Bone marrow (tissue), 2 donors: Measurements from ENCODE around the gene DBX1.
"Not testable (repeated sequence)": the region's sequence is repeated elsewhere in the genome, so short reads cannot be mapped to it uniquely, and the experiment has no call there.

Experiments used
- DNase-seq, 2 donors: peaks; one replicate each; lab custom pipeline; 2025; lab: John Stamatoyannopoulos, UW

The DBX1 gene

DNA sequence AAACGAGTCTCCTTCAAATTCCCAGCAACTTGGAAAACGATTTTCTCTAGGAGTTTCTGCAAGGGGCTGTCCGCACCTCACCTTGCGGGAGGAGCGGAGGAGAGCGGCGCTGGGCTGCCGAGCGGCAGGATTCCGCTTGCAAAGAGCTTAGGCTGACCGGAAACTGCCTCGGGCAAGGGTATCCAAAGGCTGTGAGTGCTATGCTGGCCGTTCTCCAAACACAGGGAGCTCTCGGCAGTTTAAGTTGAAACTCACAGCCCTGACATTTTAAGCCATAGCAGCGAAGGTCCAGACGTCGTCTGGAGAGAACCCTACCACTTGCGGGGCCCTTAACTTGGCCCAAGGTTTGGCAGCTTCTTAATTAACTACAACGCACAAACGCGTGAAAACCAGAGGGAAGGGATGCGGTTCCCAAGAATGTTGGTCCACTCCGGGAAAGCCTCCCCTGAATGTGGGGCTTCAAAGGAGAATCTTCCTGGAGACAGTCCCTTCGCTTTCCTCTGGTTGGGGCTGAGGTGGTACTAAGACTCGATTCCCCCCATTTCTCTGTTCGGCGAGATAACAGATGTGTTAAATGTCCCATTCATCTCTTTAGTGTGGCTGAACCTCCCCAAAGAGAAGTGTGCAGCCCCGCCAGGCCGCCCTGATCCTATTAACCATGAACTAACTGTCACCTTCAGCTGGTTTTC is 1.1 kb upstream of the DBX1 start:
- no peak for DNase-seq

DNA sequence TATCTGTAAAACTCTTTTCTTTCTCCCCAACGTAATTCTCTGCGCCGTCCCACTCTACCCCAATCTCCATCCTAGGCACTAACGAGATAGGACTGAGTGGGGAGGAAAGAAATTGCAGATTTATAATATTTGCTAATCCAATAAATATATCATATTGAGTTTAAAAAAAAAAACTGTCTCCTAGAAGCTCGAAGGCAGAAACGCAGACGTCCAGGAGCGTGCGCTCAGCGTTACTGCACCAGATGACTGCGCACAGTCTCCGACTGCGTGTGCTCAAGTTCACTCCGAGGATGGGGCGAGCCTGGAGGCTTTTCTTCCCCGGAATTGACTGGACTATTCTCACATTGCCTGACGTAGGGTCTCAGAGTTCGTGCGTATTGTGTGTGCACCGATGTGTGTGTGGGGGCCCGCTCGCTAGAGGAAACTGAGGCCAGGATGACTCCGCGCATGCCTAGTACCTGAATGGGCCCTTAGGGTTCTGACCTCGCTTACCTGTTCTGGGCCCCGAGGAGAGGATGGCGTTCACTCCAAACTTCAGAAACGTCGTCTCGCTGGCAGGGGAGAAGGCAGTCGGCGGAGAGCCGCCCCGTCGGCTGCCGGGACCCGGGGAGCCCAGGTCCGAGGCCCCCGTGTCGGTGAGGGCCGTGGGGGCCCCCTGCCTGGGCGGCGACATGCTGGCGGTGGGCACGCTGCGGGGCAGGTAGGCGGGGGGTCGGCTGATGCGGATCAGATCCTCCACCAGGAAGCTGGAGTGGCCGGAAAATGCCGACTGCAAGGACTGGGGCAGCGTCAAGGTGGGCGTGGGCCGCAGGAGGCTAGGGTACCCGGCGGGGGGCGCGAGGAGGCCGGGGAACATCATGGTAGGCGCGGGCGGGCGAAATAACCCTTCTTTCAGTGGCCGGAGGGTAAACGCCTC is 551 bp downstream of the DBX1 start:
- DNase-seq = no peak

GRCh38 chr11:20158597-20159257 is 1.5 kb downstream of the DBX1 start:
- DNase-seq = no peak

DNA sequence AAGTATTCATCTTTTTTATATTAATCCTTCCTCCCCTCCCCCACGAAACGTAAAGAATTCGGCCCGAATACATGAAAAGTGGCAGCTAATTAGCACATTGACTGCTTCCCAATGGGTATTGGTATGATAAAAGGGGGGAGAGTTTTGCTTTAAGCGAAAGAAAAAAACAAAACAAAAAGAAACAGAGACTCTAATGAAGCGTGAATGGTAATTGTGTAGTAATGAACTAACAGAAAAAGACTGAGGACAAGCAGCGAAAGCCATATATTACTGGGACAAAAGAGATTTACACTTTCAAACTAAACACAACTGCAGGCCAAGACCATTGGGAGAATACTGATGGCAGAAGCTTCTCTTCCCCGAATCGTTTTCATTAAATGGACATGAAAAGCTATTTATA is 2.5 kb downstream of the DBX1 start:
- no peak for DNase-seq

DNA sequence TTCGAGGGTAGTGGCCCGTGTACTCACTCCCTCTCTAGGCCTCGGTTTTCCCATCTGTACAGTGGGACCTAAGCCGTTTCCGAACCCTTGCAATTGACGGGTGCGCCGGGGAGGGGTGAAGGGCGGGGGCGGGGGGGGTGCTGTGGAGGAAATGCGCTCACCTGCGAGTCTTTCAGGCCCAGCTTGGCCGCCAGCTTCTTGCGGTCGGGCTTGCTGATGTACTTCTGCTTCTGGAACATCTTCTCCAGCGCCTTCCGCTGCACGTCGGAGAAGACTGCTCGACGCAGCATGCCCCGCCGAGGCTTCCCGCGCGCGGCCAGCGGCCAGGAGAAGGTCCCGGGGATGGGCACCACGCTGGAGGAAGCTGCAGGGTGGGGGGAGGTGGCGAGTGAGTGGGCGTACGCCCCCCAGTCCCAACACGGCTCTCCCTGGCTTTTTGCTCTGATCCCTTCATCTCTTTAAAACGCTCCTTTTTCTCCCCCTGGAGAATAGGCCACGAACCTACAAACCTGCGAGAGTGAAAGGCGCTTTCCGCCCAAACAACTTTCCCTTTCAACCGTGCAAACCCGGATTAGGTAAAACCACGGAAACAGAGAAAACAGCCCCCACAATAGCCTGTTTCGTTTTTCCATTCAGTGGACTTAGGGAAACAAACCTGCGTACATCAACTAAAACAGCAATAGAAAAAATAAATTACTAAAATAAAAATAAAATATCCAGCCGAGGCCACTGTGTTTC is 3.2 kb downstream of the DBX1 start:
- no peak for DNase-seq

DNA sequence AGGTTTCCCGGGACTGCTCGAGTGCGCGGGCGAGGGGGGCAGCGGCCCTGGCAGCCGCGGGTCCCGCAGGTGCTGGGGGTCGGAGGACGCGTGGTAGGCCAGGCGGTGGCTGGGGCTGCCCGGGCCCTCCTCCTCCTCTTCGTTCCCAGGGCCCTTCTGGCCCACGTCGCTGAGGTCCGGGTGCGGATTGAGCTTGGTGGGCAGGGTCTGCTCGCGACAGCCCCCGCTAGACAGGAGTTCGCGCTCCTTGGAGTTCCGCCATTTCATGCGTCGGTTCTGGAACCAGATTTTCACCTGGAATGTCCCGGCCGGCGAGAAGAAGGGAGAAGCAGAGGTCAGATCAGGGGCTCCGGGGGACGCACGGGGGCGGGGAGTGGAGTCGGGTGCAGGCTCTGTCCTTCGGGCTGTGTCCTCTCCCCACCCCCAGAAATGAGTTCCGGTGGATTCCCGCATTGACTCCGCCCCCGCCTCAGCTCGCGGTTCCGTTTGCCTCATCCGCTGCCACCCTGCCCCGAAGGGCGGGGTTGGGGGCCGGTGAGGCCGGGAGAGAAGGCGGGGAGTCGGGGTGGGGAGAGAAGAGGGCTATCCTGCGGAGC is 3.9 kb downstream of the DBX1 start:
- no peak for DNase-seq

GRCh38 chr11:20155683-20156279 is 4.5 kb downstream of the DBX1 start:
- no peak for DNase-seq

DNA sequence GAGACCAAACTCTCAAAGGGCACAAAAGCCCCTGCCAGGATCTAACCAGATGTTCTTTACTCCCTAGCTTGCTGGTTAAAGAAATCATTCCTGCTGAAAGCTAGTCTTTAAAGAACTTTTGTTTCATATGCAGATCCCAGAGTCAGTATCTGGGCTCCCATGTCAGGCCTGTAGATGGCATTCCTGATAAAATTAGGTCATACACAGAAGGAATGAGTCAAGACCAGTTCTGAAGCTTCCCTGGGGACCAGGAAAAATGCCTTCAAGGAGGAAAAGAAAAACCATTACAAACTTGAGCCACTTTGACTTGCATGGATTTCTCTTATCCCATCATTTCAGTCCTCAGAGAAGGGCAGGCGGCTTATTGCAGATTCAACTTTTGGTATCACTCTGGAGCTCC is 5.9 kb downstream of the DBX1 start:
- DNase-seq = no peak

- DNase-seq = no peak
Observed at GRCh38 chr11:20138707-20139106, 21.6 kb downstream of the DBX1 start.

GRCh38 chr11:20137637-20138036 is 22.6 kb downstream of the DBX1 start:
- no peak for DNase-seq

DNA sequence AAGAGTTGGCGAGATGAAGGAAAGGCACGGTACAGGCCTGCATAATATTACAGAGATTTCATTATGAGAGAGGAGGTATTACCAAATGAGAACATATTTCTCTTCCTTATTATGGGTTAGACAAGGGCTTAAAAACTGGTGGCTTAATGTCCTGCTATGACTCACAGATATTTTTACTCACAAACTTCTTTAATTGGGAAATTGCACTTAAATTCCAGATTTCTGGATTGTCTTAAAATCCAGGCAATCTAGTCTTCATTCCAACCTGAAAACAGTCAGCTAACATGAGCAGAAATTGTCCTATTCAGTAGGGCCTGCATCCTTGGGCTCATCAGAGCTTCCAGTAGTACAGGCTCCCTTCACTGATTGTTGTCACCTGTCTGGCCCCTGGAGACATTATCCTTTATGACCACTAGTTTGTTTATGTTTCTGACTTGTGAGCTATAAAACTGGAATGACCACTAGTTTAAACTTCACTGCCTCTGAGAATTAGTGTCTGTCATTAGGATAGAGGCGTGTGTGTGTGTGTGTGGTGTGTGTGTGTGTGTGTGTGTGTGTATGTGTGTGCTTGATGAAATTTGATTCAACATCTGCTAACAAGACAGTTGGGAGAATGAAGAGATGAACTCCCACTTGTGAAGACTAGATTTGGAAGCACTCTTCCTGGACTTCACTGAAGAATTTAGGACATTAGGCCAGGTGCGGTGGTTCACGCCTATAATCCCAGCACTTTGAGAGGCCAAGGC is 25.1 kb downstream of the DBX1 start:
- DNase-seq = no peak

GRCh38 chr11:20132667-20133039 is 27.6 kb downstream of the DBX1 start:
- DNase-seq = no peak

DNA sequence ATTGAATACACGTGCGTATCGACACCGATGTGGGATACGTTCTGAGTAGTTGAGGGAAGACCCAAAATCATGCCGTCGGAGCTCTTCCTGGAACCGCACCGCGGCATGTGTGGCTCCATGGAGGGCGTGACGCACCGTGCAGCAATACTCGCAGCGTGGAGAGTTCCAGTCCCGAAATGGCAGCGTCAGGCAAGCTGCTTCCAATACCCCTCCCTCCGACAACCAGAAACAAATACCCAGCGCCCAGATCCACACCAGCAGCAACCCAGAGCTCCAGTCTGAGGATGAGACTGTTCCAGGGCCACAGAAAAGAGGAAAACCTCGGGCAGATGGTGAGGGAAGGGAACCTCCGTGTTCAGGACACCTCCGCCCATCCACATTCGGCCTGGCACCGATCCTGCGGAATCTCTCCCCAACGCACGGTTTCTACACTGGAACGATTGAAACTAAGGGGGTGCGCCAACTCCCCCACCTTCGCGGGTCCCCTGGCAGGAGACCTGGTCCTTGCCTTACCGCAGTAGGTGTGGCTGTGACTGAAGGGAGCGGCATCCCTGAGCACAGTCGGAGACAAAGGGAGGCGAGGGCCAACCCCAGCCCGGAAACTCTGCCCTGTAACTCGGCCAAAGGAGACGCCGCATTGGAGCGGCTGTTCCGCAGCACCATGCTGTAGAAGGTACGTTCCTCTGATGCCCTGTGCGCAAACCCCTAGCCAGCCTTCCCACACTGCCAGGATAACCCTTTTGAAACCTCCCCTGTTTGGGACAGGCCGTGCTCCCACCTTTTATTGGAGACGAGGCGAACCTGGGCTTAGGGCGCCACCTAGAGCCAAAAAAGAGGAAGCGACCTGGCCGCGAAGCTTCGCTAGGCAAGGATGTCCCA is 28.2 kb downstream of the DBX1 start:
- no peak for DNase-seq

- DNase-seq = no peak
Observed at GRCh38 chr11:20129665-20130064, 30.6 kb downstream of the DBX1 start.

DNA sequence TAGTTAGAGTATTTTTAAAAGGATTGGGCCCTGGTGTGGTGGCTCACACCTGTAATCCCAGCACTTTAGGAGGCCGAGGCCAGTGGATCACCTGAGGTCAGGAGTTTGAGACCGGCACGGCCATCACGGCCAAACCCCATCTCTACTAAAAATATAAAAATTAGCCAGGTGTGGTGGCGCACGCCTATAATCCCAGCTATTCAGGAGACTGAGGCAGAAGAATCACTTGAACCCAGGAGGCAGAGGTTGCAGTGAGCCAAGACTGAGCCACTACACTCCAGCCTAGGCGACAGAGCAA is 31.8 kb downstream of the DBX1 start:
- DNase-seq = not testable (repeated sequence)

GRCh38 chr11:20127671-20128527 is 32.4 kb downstream of the DBX1 start:
- peak in 1 of 2 donors; percentile 3 for DNase-seq

DNA sequence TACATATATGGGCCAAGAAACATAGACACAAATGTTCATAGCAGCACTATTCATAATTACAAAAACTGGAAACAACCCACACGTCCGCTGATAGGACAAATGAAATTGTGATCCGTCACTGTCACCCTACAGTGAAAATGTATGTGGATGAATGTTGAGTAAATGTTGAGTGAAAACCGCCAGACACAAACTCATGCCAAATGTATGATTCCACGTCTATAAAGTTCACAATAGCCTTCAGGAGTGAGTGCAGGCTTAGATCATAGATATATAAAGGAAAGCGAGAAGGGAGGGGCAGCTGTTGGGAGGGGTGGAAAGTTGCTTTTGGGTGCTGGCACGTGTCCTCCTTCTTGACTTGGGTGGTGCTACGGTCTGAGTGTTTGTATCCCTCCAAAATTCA is 33.6 kb downstream of the DBX1 start:
- DNase-seq = no peak

- DNase-seq = no peak
Observed at GRCh38 chr11:20125927-20126326, 34.3 kb downstream of the DBX1 start.

GRCh38 chr11:20122131-20122530 is 38.1 kb downstream of the DBX1 start:
- DNase-seq = no peak
